ENCODE results near the gene RENBP.

DNA sequence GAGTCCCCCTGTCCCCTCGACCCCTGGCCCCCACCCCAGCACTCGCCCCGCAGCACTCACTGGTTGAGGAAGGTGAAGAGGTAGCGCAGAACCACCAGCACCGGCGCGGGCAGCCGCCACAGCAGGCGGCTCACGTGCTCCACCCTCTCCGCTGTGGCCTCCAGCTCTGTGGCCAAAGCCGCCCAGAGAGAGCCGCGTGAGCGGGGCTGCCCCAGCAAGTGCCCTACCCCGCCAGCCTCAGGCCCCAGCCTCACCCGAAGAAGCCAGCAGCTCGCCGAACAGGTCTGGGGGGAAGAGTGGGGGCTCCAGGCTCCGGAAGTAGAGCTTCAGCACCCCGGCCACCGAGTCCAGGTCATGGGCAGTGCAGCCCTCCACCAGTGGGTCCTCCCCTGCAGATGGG is 34.0 kb downstream of the RENBP start:
- TF ChIP-seq, protein P1, sequence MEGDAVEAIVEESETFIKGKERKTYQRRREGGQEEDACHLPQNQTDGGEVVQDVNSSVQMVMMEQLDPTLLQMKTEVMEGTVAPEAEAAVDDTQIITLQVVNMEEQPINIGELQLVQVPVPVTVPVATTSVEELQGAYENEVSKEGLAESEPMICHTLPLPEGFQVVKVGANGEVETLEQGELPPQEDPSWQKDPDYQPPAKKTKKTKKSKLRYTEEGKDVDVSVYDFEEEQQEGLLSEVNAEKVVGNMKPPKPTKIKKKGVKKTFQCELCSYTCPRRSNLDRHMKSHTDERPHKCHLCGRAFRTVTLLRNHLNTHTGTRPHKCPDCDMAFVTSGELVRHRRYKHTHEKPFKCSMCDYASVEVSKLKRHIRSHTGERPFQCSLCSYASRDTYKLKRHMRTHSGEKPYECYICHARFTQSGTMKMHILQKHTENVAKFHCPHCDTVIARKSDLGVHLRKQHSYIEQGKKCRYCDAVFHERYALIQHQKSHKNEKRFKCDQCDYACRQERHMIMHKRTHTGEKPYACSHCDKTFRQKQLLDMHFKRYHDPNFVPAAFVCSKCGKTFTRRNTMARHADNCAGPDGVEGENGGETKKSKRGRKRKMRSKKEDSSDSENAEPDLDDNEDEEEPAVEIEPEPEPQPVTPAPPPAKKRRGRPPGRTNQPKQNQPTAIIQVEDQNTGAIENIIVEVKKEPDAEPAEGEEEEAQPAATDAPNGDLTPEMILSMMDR (IDR thresholded peaks at IDR 0.05), result no peak
- TF ChIP-seq ZFX (IDR thresholded peaks at IDR 0.05; ENCODE audit: borderline replicate concordance), result no peak

All from 22Rv1 (cell line).